SJSA1 (cell line): ENCODE results near the gene GPR108. TPM values are rescaled to one million over a fixed set of nuclear protein-coding genes. Genes with fewer than 3 reads are reported as not detected.
"Not testable (repeated sequence)": the region's sequence is repeated elsewhere in the genome, so short reads cannot be mapped to it uniquely, and the experiment has no call there.

ENCODE experiments used
- DNase-seq, 2 experiments: peaks; one replicate each; pipeline ENCODE4 v3.0.0-alpha.2; 2015 to 2020; ENCODE audit warnings: low spot score in 2 of 2, low read depth in 1 of 2
- H3K27ac ChIP-seq: fragments of 250-450 bp; sonication (Bioruptor Pico); 2 replicates; pipeline ENCODE4 v1.5.1; 2020; ENCODE audit warnings: mild to moderate bottlenecking, moderate library complexity
- H3K27me3 ChIP-seq: fragments of 250-450 bp; sonication (Bioruptor Pico); replicated peaks from 2 replicates; pipeline ENCODE4 v1.5.1; 2020; ENCODE audit warnings: mild to moderate bottlenecking, moderate library complexity
- H3K36me3 ChIP-seq: fragments of 250-450 bp; sonication (Bioruptor Pico); 2 replicates; pipeline ENCODE4 v1.5.1; 2020; ENCODE audit warnings: mild to moderate bottlenecking
- H3K4me1 ChIP-seq: fragments of 250-450 bp; sonication (Bioruptor Pico); replicated peaks from 2 replicates; pipeline ENCODE4 v1.6.1; 2021; ENCODE audit warnings: mild to moderate bottlenecking
- H3K4me3 ChIP-seq: fragments of 250-450 bp; sonication (Bioruptor Pico); 2 replicates; pipeline ENCODE4 v1.5.1; 2020; ENCODE audit warnings: mild to moderate bottlenecking
- H3K9me3 ChIP-seq: fragments of 250-450 bp; sonication (Bioruptor Pico); replicated peaks from 2 replicates; pipeline ENCODE4 v1.5.1; 2020; ENCODE audit warnings: mild to moderate bottlenecking
- total RNA-seq: library from RNA; depleted of rRNA; stranded (reverse); fragments of >200 nt; shearing (Covaris generic); gene quantifications from 2 replicates; pipeline ENCODE4 v1.2.3, GENCODE V29; 2014

Gene GPR108
- total RNA-seq, 1 experiment from 2014 or later = 38.2 TPM

GRCh38 chr19:6768236-6768785 lies 30.9 kb upstream of the GPR108 start:
- no peak overlapping the region for H3K27ac ChIP-seq
- DNase-seq = no peak
- no peaks in the 10 kb centered on the region for H3K36me3 ChIP-seq

GRCh38 chr19:6767357-6768235 lies 30.2 kb upstream of the GPR108 start, which contains the start of gene SH2D3A:
TSS of gene SH2D3A (minus strand) at chr19:6767435. CDS start at chr19:6763748, 3,687 bp downstream.
- DNase-seq = no peak
- H3K4me3 ChIP-seq = no peak within 1 kb of the TSS
- no peak within 1 kb of the TSS for H3K27ac ChIP-seq
- no peaks in the 10 kb centered on the region for H3K9me3 ChIP-seq
- peaks cover 12% of the 10 kb centered on the region for H3K4me1 ChIP-seq
- H3K27me3 ChIP-seq = peaks cover 19% of the 10 kb centered on the region; the same call in 1 of the 2 replicates
- H3K36me3 ChIP-seq = no peaks in the 10 kb centered on the region

More at GRCh38 chr19:6768236-6768785, 30.9 kb upstream of the GPR108 start:
- Histone ChIP-seq H3K4me1 (peaks cover 12% of the 10 kb centered on the region), H3K27me3 (peaks cover 19% of the 10 kb centered on the region; the same call in 1 of the 2 replicates), H3K4me3 (no peak overlapping the region), H3K9me3 (no peaks in the 10 kb centered on the region)

GRCh38 chr19:6767081-6767356 lies 29.6 kb upstream of the GPR108 start:
- Histone ChIP-seq H3K36me3 (no peaks in the 10 kb centered on the region), H3K4me1 (peaks cover 12% of the 10 kb centered on the region), H3K27ac (no peak overlapping the region), H3K4me3 (no peak overlapping the region), H3K9me3 (no peaks in the 10 kb centered on the region), H3K27me3 (peaks cover 19% of the 10 kb centered on the region; the same call in 1 of the 2 replicates)
- DNase-seq = no peak

GRCh38 chr19:6766357-6767080 lies 29.1 kb upstream of the GPR108 start:
- no peaks in the 10 kb centered on the region for H3K36me3 ChIP-seq
- no peaks in the 10 kb centered on the region for H3K9me3 ChIP-seq
- DNase-seq = no peak
- H3K4me3 ChIP-seq = no peak overlapping the region
- peaks cover 12% of the 10 kb centered on the region for H3K4me1 ChIP-seq
- no peak overlapping the region for H3K27ac ChIP-seq
- peaks cover 19% of the 10 kb centered on the region; the same call in 1 of the 2 replicates for H3K27me3 ChIP-seq

GRCh38 chr19:6765738-6766356 lies 28.5 kb upstream of the GPR108 start:
- Histone ChIP-seq H3K27me3 (peaks cover 19% of the 10 kb centered on the region; the same call in 1 of the 2 replicates), H3K36me3 (no peaks in the 10 kb centered on the region), H3K4me3 (no peak overlapping the region), H3K9me3 (no peaks in the 10 kb centered on the region), H3K4me1 (peaks cover 12% of the 10 kb centered on the region), H3K27ac (no peak overlapping the region)
- DNase-seq = no peak

- peaks cover 10% of the 10 kb centered on the region for H3K4me1 ChIP-seq
- DNase-seq, H3K27ac ChIP-seq, H3K9me3 ChIP-seq, H3K4me3 ChIP-seq, H3K36me3 ChIP-seq: not testable (repeated sequence)
- H3K27me3 ChIP-seq = peaks cover 19% of the 10 kb centered on the region; the same call in 1 of the 2 replicates
These were observed 24.9 kb upstream of the GPR108 start for GRCh38 chr19:6762253-6762797.

GRCh38 chr19:6761053-6761676 lies 23.8 kb upstream of the GPR108 start:
- no peak overlapping the region for H3K27ac ChIP-seq
- peaks cover 6% of the 10 kb centered on the region for H3K4me1 ChIP-seq
- H3K36me3 ChIP-seq = no peaks in the 10 kb centered on the region
- no peaks in the 10 kb centered on the region for H3K9me3 ChIP-seq
- DNase-seq = no peak
- H3K27me3 ChIP-seq = peaks cover 9% of the 10 kb centered on the region; the same call in 1 of the 2 replicates
- no peak overlapping the region for H3K4me3 ChIP-seq

GRCh38 chr19:6760606-6761005 lies 23.2 kb upstream of the GPR108 start:
- H3K4me1 ChIP-seq = peaks cover under 1% of the 10 kb centered on the region; the same call in 1 of the 2 replicates

GRCh38 chr19:6754653-6755463 lies 17.5 kb upstream of the GPR108 start:
- no peaks in the 10 kb centered on the region for H3K9me3 ChIP-seq
- no peak overlapping the region for H3K27ac ChIP-seq
- H3K4me3 ChIP-seq = no peak overlapping the region
- DNase-seq = no peak
- no peaks in the 10 kb centered on the region for H3K27me3 ChIP-seq
- peaks cover 22% of the 10 kb centered on the region for H3K36me3 ChIP-seq
- no peaks in the 10 kb centered on the region for H3K4me1 ChIP-seq

More at GRCh38 chr19:6760606-6761005, 23.2 kb upstream of the GPR108 start:
- no peak for DNase-seq
- Histone ChIP-seq H3K36me3 (no peaks in the 10 kb centered on the region), H3K27ac (no peak overlapping the region), H3K9me3 (no peaks in the 10 kb centered on the region), H3K27me3 (0 out of 2 replicates have a peak, but pooled peaks cover 3% of the 10 kb centered on the region), H3K4me3 (no peak overlapping the region)

GRCh38 chr19:6754136-6754535 lies 16.8 kb upstream of the GPR108 start:
- H3K27me3 ChIP-seq = no peaks in the 10 kb centered on the region
- H3K4me1 ChIP-seq = no peaks in the 10 kb centered on the region
- peaks cover 28% of the 10 kb centered on the region for H3K36me3 ChIP-seq
- no peak for DNase-seq
- no peak overlapping the region for H3K4me3 ChIP-seq
- H3K27ac ChIP-seq = no peak overlapping the region
- H3K9me3 ChIP-seq = no peaks in the 10 kb centered on the region

- Histone ChIP-seq H3K27me3 (no peaks in the 10 kb centered on the region), H3K4me3 (no peak overlapping the region), H3K9me3 (no peaks in the 10 kb centered on the region), H3K27ac (no peak overlapping the region), H3K36me3 (peaks cover 33% of the 10 kb centered on the region), H3K4me1 (no peaks in the 10 kb centered on the region)
- no peak for DNase-seq
These were observed 16.0 kb upstream of the GPR108 start for GRCh38 chr19:6753178-6754031.
